ENCODE data around the gene GPR132. TPM values are rescaled to one million over a fixed set of nuclear protein-coding genes. Genes with fewer than 3 reads are reported as not detected.
"Not testable (repeated sequence)": the region's sequence is repeated elsewhere in the genome, so short reads cannot be mapped to it uniquely, and the experiment has no call there.

Gene GPR132
- total RNA-seq, 1 experiment from 2014 or later, result 0.20 TPM

DNA sequence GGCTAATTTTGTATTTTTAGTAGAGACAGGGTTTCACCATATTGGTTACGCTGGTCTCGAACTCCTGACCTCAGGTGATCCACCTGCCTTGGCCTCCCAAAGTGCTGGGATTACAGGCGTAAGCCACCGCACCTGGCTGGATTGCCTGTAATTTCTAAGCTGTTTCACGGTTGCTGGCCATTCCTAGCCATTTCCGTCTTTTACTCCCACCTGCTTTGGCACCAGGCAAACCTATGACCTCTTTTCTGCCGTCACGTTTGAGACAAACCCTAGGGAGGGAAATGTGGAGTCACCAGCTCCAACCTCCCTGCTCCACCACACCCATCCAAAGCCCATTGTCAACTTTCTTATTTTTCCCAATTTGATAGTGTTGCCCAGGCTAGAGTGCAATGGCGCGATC lies 1.2 kb downstream of the GPR132 start:
- no peak overlapping the region for H2BK20ac ChIP-seq (ENCODE audit: low read depth, low read length, poor library complexity, severe bottlenecking)
- no peak overlapping the region for H4K8ac ChIP-seq (replicated peaks; ENCODE audit: insufficient read length, low read depth, low read length)
- no peak overlapping the region for H3K4me2 ChIP-seq (ENCODE audit: insufficient read depth, insufficient read length, low read length)
- no peak overlapping the region for H4K91ac ChIP-seq (ENCODE audit: insufficient read length, low read depth, low read length)
- no peaks in the 10 kb centered on the region for H3K27me3 ChIP-seq (ENCODE audit: insufficient read depth, low read length)
- H3K9me3 ChIP-seq (ENCODE audit: control insufficient read depth, low read depth, low read length), result no peaks in the 10 kb centered on the region
- H3K36me3 Mint-ChIP-seq (ENCODE audit: insufficient read depth in 1 of 3, low read depth in 3 of 3), result no peaks in the 10 kb centered on the region
- TF ChIP-seq, protein P1, sequence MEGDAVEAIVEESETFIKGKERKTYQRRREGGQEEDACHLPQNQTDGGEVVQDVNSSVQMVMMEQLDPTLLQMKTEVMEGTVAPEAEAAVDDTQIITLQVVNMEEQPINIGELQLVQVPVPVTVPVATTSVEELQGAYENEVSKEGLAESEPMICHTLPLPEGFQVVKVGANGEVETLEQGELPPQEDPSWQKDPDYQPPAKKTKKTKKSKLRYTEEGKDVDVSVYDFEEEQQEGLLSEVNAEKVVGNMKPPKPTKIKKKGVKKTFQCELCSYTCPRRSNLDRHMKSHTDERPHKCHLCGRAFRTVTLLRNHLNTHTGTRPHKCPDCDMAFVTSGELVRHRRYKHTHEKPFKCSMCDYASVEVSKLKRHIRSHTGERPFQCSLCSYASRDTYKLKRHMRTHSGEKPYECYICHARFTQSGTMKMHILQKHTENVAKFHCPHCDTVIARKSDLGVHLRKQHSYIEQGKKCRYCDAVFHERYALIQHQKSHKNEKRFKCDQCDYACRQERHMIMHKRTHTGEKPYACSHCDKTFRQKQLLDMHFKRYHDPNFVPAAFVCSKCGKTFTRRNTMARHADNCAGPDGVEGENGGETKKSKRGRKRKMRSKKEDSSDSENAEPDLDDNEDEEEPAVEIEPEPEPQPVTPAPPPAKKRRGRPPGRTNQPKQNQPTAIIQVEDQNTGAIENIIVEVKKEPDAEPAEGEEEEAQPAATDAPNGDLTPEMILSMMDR (conservative IDR thresholded peaks at IDR 0.05), result no peak
- no peak overlapping the region for H2BK120ac ChIP-seq (ENCODE audit: low read depth, low read length, poor library complexity, severe bottlenecking)
- no peak overlapping the region for H3K14ac ChIP-seq (ENCODE audit: insufficient read depth, low read length)
- no peak overlapping the region for H2AK5ac ChIP-seq (ENCODE audit: insufficient read length, low read length)
- no peak overlapping the region for H3K23ac ChIP-seq (ENCODE audit: insufficient read length, low read depth, low read length)
- H2BK5ac ChIP-seq (ENCODE audit: insufficient read length, low read length), result no peak overlapping the region
- H3K4me3 Mint-ChIP-seq, result no peak overlapping the region
- H2BK12ac ChIP-seq (ENCODE audit: insufficient read length, low read depth, low read length), result no peak overlapping the region
- H3K79me1 ChIP-seq (ENCODE audit: insufficient read depth, low read depth, low read length, poor library complexity, severe bottlenecking), result no peaks in the 10 kb centered on the region
- H3K23me2 ChIP-seq (ENCODE audit: insufficient read length, low read depth, low read length, poor library complexity, severe bottlenecking), result no peaks in the 10 kb centered on the region
- peaks cover 10% of the 10 kb centered on the region for H3K27me3 Mint-ChIP-seq (ENCODE audit: low read depth)
- no peak overlapping the region for H3K4ac ChIP-seq (ENCODE audit: low read depth, low read length)
- H3T11ph ChIP-seq (ENCODE audit: low read length), result no peak overlapping the region
- DNase-seq, result no peak
- no peak overlapping the region for H3K9ac ChIP-seq (ENCODE audit: extremely low read depth, insufficient read length, low read length)
- H3K27ac Mint-ChIP-seq, result no peak overlapping the region; a peak in 2 of 7 replicates
- no peaks in the 10 kb centered on the region for H4K20me1 ChIP-seq (ENCODE audit: control insufficient read depth, insufficient read depth, insufficient read length)
- H3K9me3 Mint-ChIP-seq, result no peaks in the 10 kb centered on the region
- no peak overlapping the region for H3K27ac ChIP-seq (ENCODE audit: insufficient read length, low read depth, low read length)
- no peak overlapping the region for H3K56ac ChIP-seq (ENCODE audit: insufficient read length, low read depth, low read length)
- peaks cover 9 to 14% of the 10 kb centered on the region in 2 experiments; a peak in 3 of 4 replicates for H3K4me1 Mint-ChIP-seq
- WGBS (ENCODE audit: extremely low coverage, insufficient read length, low lambda C conversion rate), result no CpG with 5 or more reads among the region's 10 CpGs
- H4K5ac ChIP-seq (ENCODE audit: insufficient read length, low read depth, low read length), result no peak overlapping the region
- no peaks in the 10 kb centered on the region for H3K79me2 ChIP-seq (ENCODE audit: insufficient read depth, low read length)
- H3K18ac ChIP-seq (ENCODE audit: insufficient read length, low read depth, low read length), result no peak overlapping the region
- no peaks in the 10 kb centered on the region for H3K4me1 ChIP-seq (ENCODE audit: insufficient read depth, low read length)
- no peak overlapping the region for H2AFZ ChIP-seq (ENCODE audit: low read length)
- H2BK15ac ChIP-seq (ENCODE audit: low read depth, low read length), result no peak overlapping the region

DNA sequence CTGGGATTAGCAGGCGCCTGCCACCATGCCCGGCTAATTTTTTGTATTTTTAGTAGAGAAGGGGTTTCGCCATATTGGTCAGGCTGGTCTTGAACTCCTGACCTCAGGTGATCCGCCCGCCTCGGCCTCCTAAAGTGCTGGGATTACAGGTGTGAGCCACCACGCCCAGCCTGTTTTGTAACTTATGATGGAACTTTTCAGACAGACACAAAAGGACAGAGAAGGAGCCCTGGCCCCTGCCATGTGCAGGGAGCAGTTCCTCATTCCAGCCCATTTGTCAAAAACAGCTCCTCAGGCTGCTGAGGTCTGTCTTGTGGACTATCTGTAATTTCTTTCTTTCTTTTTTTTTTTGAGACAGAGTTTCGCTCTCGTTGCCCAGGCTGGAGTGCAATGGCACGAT lies 1.7 kb downstream of the GPR132 start:
- not testable (repeated sequence) for H3K4ac ChIP-seq (ENCODE audit: low read depth, low read length); H3K23ac ChIP-seq (ENCODE audit: insufficient read length, low read depth, low read length); H3K9ac ChIP-seq (ENCODE audit: extremely low read depth, insufficient read length, low read length); H3K9me3 Mint-ChIP-seq; H4K8ac ChIP-seq (replicated peaks; ENCODE audit: insufficient read length, low read depth, low read length); H3K4me1 ChIP-seq (ENCODE audit: insufficient read depth, low read length); H3K18ac ChIP-seq (ENCODE audit: insufficient read length, low read depth, low read length); H2BK120ac ChIP-seq (ENCODE audit: low read depth, low read length, poor library complexity, severe bottlenecking); H2AK5ac ChIP-seq (ENCODE audit: insufficient read length, low read length); H2BK5ac ChIP-seq (ENCODE audit: insufficient read length, low read length); H3K79me1 ChIP-seq (ENCODE audit: insufficient read depth, low read depth, low read length, poor library complexity, severe bottlenecking); H3K27me3 Mint-ChIP-seq (ENCODE audit: low read depth); DNase-seq; H2BK20ac ChIP-seq (ENCODE audit: low read depth, low read length, poor library complexity, severe bottlenecking); H4K20me1 ChIP-seq (ENCODE audit: control insufficient read depth, insufficient read depth, insufficient read length); H3K9me3 ChIP-seq (ENCODE audit: control insufficient read depth, low read depth, low read length); H3K27ac ChIP-seq (ENCODE audit: insufficient read length, low read depth, low read length); H3K4me3 Mint-ChIP-seq; H4K5ac ChIP-seq (ENCODE audit: insufficient read length, low read depth, low read length); H2BK15ac ChIP-seq (ENCODE audit: low read depth, low read length); H2BK12ac ChIP-seq (ENCODE audit: insufficient read length, low read depth, low read length); H3K23me2 ChIP-seq (ENCODE audit: insufficient read length, low read depth, low read length, poor library complexity, severe bottlenecking); H3K36me3 Mint-ChIP-seq (ENCODE audit: insufficient read depth in 1 of 3, low read depth in 3 of 3); H3K27me3 ChIP-seq (ENCODE audit: insufficient read depth, low read length); H3K56ac ChIP-seq (ENCODE audit: insufficient read length, low read depth, low read length); H3K27ac Mint-ChIP-seq; H3K79me2 ChIP-seq (ENCODE audit: insufficient read depth, low read length); H3K4me2 ChIP-seq (ENCODE audit: insufficient read depth, insufficient read length, low read length); H2AFZ ChIP-seq (ENCODE audit: low read length); H3K14ac ChIP-seq (ENCODE audit: insufficient read depth, low read length); H4K91ac ChIP-seq (ENCODE audit: insufficient read length, low read depth, low read length); H3T11ph ChIP-seq (ENCODE audit: low read length)
- peaks cover 9 to 19% of the 10 kb centered on the region in 2 experiments for H3K4me1 Mint-ChIP-seq
- no CpG with 5 or more reads among the region's 10 CpGs for WGBS (ENCODE audit: extremely low coverage, insufficient read length, low lambda C conversion rate)

Measured in H9 (cell line).